NCI-H774 (cell line): ENCODE measurements around the gene SFXN1.

Experiments
- DNase-seq: peaks from one replicate; lab custom pipeline; 2025; lab: John Stamatoyannopoulos, UW

Gene SFXN1

DNA sequence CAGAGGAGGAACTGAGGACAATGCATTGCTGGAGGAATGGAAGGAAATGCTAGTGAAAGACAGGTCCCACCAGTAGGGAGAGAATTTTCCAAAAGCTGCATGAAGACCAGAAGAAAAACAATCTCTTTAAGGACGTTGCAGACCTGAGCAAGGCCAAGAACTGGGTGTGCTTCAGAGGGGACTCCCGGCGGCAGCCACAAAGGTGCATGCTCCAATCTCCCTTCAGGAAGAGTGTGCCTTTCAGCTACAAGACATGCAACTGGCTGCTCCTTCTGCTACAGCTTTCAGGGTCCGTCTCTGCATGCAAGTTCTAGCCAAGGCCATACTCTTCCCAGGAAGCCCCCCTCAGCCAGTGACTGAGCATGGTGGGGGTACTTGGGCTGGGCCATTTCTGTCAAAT is 62.9 kb downstream of the SFXN1 start:
- DNase-seq: no peak

DNA sequence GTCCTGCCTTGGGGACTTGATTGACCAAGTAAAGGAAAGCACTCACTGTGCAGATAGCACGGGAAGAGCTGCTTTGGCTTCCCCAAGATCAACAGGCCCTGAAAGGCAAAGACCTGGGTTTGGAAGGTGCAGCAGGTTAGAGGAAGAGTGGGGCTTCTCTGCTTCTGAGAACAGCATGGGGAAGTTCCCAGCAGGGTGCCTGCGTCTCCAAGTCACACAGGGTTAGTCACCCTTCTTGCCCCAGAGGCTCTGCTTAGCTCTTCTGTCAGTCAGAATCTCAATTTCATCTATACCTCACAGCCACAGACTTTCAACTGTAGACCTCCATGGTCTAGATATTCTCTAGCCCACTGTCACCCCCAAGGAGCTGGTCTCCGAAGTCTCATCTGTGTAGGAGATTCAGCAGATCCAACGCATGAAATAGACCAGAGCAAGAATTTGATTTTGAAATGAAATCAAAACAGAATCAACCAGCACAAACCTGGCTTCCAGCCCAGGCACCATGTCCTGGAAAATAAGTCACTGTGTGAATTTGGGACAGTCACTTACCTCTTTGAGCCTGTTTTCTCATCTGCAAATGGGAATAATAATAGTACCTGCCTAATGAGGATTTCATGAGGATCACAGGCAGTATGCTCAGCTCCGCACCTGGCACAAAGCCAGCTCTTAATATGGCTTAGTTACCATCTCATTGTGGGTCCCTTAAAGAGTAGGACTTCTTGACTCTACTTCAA is 64.0 kb downstream of the SFXN1 start:
- no peak for DNase-seq

DNA sequence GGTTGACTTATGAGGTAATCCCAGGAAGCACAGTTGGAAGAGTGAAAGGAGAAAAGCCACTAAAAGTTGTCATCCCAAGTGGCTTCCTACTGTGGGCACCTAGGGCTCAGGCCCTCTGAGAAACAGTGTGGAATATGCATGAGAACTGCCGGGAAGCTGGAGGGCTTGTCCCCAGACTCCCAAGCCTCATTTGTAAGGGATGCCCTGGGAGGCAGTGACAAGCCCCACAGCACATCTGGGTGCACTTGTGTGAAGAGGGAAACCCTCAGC is 64.5 kb downstream of the SFXN1 start:
- DNase-seq: no peak

DNA sequence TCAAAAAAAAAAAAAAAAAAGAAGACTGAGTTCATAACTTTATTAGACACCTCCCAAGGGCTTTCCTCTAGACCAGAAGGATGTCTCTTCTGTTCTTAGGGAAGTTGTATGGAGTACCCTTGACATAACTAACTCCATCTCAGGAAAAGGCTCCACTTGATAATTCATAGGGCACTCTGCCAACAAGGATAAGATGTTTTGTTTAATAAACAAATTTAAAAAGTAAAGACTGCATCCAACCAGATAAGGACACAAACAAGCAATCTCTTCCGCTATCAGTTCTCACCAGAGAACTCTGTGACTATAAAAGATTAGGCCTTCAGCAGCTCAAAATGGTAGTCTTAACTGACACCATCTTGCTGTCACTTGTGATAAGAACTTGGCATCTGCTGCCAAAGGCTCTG is 65.8 kb downstream of the SFXN1 start:
- no peak for DNase-seq

DNA sequence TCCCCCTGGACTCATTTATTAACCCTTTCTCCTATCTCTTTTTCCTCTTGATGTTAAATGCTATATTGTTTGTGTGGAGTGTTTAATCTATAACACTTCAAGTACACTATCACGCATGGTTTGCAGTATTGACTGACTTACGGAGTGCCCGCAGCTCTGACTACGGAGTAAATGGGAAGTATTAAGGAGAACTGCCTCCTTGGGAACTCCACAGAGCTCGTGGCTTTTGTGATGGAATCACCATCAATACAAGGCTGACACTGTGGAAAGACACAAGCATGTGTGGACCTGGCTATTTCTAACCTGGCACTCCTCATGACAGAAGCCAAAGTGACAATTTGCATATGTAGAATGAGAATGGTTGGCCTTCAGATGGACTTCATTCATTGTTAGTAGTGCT is 66.2 kb downstream of the SFXN1 start:
- DNase-seq: no peak

DNA sequence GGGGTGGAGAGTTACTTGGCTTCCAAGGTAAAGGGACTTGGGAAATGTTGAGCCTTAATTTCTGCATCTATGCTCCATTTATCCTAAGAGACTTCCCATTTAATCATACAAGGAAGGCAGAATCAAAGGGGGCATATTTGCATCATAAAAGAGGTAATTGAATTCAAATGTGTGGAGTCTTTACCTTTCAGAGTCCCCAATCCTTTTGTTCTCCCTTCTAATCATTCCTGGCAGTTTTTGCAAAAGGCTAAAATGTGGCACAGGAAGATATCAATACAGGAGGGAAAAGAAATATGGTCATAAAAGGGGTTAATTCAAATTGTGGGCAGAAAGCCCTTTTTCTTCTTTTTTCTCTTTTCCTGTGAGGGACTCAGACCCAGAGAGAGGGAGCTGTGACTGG is 69.5 kb downstream of the SFXN1 start:
- no peak for DNase-seq

DNA sequence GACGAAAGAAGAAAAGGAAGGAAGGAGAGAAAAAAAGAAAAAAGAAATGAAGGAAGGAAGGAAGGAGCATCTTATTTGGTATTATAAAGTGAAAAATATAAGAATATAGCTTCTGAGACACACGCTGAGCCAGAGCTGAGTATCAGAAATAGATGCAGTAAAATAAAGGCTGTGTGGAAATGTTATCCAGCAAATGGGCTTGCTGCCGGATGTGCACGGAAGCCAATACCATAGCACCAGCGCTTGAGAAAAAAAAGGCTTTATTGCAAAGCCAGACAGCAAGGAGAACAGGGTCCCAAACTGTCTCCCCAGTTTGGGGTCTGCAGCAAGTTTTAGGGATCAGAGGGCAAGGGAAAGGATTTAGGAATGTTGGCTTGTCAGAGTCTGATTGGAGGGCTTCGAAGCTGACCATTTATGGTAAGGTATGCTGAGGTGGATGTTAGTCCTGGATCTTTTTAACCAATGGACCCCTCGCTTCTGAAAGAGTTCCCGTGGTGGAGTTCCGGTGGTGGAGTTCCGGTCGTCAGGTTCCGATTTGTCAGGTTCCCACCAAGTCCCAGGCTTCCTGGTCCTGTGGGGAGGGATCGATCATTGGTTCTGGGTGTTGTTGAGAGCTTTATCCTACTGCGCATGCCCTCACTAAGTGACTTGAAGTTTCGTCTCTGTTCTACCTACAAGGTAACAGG is 70.4 kb downstream of the SFXN1 start:
- DNase-seq: no peak

DNA sequence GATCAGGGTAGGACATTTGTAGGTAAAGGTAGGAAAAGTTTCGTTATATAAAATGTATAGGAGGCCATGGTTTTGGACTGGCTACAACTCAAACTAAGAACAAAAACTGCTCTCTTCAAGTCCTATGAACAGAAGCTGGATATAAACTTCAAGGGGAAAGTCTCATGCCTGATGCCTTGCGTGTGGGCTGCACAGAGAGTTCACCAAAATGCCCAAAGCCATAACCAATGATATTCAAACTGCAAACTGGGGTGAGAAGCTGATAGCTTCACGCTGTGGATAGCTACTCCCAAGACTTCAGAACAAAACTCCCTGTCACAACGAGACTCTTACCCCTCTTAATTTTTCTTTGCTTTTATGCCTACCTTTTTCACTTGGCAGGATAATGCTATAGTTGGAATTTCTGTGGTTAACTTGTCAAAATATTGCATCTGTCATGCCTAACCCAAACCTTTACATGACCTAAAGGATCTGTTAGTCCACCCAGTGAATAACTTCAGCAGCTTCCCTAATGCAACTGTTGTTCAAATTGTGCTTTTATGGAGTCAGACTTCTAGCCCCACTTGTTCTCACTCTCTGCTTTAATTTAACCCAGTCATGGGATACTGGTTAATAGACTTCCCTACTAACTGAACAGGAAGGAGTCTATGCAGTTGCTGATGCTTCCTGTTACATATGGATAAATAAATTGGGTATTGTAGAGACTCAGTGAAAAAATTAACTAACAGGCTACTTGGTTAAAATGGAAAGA is 71.9 kb downstream of the SFXN1 start:
- no peak for DNase-seq

DNA sequence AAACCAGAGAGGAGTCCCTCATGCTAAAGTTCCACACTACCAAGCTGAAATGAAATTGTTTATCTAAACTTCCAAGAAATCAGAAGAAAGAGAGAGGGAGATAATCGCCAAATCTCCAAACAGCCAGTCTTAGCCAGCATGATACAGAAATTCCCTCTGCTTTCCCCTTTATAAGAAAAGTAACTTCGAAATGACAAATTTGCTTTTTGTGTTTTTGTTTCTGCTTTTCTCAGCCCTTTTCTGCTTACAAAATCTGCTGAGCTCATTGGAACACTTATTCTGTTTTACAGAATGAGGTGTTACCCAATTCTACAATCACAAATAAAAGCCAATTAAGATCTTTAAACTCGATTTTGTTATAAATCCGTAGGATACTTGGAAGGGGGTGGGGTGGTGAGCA is 72.9 kb downstream of the SFXN1 start:
- no peak for DNase-seq

DNA sequence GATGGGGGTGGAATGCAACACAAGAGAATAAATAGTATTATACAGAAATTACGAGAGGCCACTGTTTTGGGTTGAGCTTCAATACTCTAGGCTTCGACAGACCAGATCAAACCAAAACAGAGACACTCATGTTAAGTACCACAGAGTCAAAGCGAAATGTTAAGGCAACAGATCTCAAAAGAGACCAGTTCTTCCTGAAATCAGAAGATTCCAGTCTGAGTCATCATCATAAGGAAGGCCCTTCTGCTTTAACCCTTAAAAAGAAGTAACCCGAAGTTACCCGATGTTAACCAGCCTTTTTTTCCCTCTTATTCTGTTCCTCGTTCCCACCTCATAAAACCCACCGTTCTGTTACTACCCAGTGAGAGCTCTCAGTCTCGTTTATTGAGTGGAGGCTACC is 75.9 kb downstream of the SFXN1 start:
- no peak for DNase-seq

DNA sequence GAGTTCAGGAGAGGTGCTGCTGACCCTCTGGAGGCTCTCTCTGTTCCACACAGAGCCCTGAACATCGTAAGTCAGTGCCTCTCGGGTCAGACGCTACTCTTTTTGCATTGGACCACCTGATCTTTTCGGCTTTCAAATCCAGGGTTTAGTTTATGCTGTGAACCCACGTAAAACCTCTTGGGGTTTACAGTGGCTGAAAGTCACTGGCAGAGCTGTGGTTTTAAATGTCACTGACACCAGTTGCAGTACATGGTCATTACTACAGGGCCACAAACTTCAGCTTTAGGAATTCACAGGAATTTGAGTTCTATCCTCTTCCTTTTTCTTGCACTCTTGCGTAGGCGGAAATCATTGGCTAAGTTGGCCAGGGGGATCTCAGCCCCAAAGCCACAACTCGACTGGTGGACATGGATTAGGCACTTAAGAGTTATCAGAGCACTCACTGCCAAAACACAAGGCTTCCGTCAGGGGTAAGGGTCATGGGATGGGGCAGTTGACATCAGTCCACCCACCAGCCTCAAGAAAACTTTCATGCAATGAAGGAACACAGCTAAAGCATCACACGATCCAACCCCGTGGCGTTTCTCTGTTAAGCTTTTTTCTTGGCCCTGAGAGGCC is 76.9 kb downstream of the SFXN1 start:
- DNase-seq: no peak

DNA sequence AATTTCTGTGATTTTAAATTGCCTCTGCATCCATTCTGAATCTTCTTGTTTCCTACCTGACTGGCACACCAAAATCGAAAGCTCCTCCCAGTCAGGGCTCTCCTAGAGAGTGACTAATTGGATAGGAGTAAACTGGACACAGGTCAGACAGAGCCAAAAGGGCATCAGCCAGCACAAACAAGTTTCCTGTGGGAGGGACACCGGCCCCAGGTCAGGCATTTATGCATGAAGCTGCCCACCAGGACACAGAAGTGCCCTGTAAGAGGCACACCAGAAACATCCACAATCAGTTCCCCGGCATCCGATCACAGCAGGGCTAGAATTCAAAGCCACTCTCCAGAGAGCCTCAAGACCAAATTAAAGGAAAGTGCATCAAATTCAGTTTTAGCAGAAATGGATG is 78.4 kb downstream of the SFXN1 start:
- DNase-seq: no peak

DNA sequence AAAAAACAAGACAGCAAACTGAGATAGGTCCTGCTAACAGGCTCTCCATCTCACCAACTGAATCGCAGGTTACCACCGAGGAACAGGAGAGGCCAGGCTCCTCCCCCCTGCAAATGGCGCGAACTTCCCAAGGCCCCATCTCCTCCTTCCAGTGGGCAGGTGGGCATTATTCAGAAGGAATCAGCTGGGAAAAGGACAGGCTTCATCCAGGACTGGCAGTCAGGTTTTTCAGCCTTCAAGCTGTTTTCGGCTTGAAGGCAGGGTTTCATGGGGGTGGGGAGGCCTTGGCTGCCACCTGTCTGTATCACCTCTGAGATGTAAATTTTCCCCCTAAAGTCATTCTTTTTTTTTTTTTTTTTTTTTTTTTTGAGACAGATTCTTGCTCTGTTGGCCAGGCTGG is 79.4 kb downstream of the SFXN1 start:
- DNase-seq: no peak

DNA sequence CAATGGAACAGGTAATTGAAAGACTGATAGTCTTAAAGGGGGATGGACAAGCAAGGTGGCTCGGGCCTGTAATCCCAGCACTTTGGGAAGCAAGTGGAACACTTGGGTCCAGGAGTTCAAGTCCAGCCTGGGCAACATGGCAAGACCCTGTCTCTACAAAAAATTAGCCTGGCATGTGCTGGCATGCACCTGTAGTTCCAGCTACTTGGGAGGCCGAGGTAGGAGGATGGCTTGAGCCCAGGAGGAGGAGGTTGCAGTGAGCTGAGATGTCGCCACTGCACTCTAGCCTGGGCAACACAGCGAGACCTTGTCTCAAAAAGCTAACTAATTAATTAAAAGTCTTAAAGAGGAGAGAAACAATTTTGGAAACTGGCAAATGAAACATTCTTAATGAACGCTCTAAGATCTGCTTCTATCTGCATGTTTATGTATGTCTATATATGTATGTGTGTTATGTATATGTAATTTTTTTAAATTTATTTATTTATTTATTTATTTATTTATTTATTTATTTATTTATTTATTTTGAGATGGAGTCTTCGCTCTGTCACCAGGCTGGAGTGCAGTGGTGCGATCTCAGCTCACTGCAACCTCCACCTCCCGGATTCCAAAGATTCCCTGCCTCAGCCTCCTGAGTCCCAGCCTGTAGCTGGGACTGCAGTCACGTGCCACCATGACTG is 80.6 kb downstream of the SFXN1 start:
- no peak for DNase-seq

DNA sequence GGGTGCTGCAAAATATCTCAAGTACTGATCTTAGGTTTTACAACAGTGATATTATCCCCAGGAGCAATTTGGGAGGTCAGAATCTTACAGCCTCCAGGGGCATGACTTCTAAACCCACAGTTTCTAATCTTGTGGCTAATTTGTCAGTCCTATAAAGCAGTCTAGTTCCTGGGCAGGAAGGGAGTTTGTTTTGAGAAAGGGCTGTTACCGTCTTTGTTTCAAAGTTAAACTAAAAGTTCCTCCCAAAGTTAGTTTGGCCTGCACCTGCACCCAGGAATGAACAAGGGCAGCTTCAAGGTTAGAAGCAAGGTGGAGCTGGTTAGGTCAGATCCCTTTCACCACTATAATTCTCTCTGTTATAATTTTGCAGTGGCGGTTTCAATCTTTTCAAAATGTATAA is 81.7 kb downstream of the SFXN1 start:
- no peak for DNase-seq

DNA sequence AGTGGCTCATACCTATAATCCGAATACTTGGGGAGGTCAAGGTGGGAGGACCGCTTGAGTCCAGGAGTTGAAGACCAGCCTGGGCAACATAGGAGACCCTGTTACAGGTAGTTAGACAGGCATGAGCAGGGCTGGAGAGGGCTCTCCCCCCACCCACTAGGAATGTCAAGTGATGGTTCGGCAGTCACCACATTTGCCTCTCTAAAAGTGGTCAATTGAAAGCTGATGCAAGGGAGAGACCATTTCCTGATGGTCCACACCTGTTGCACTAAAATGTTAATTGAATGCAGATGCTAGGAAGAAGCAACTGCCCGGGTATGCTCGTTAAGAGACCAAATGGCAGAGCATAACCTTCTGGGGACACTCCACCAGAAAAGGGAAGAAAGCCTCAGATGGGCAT is 82.7 kb downstream of the SFXN1 start:
- no peak for DNase-seq

DNA sequence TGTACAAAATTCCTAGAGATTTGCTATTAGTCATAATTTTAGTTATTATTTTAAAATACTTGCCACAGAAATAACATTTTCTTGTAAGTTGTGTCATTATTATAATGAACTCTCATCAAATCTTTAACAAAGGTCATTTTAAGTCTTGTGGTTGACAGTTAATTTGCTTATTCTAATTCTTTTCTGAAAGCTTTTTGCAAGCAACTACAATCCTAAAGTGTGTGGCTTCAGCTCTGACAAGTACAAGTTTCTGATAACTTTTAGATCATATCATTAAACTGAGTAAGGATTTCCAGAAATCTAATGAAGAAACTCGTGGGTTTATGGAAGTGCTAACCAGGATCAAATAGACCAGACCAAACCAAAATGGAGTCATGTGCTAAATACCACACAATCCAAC is 86.4 kb downstream of the SFXN1 start:
- DNase-seq: no peak

DNA sequence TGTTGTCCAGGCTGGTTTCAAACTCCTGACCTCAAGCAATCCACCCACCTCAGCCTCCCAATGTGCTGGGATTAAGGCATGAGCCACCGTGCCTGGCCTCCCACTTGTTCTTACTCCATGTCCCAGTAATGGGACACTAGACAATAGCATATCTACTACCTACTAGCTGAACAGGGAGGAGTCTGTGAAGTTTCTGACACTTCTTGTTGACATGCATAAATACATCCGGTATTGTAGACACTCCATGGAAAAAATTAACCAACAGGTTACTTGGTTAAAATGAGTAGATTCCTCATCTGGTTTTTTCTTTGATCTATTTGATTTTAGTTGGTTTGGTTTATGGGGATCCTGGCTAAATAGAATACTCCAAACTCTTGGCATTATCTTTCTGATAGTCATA is 88.3 kb downstream of the SFXN1 start:
- DNase-seq: no peak

DNA sequence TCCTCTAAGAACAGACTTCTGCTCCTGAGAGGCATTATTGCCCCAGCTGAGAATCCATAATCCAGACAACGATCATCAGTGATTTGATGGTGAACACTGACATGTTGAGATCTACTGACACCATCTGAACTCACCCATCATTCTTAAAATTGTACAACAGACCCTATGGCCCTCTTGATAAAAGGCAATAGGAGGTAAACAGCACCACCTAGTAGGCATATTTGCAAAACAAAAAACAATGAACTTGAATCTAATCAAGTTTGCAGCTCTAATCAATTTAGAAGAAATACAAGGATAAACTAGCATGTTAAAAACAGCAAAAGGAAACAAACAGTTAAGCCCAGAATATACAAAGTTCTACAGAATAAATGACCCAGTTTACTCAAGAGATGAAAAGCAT is 89.6 kb downstream of the SFXN1 start:
- DNase-seq: no peak

DNA sequence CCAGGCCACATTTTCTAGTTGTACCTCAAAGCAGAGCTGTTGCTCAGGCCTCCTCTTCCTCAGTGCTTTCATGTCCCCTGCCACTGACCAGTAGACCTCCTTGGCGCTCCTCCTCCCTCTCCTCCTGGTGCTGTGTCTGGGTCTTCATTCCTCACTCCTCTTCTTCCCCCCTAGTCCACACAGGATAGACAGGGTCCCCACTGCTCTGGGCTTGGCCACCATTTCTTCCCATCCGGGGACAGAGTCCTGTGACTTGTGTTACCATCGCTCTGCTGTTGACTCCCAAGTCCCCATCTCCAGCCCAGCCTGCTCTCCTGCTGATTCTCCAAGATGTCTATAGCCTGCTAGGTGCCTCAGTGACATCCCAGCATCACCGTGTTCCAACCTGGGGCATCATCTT is 91.3 kb downstream of the SFXN1 start:
- no peak for DNase-seq

DNA sequence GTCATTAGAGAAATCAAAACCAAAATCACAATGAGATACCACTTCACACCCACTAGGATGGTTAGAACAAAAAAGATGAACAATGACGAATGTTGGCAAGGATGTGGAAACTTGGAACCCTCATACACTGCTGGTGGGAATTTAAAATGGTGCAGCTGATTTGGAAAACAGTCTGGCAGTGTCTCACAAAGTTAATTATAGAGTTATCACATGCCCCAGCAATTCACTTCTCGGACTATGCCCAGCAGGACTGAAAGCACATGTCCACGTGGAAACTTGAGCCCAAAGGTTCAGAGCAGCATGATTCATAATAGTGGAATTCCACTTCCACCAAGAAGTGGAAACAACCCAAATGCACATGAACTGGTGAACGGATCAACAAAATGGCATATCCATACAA is 94.5 kb downstream of the SFXN1 start:
- DNase-seq: no peak

DNA sequence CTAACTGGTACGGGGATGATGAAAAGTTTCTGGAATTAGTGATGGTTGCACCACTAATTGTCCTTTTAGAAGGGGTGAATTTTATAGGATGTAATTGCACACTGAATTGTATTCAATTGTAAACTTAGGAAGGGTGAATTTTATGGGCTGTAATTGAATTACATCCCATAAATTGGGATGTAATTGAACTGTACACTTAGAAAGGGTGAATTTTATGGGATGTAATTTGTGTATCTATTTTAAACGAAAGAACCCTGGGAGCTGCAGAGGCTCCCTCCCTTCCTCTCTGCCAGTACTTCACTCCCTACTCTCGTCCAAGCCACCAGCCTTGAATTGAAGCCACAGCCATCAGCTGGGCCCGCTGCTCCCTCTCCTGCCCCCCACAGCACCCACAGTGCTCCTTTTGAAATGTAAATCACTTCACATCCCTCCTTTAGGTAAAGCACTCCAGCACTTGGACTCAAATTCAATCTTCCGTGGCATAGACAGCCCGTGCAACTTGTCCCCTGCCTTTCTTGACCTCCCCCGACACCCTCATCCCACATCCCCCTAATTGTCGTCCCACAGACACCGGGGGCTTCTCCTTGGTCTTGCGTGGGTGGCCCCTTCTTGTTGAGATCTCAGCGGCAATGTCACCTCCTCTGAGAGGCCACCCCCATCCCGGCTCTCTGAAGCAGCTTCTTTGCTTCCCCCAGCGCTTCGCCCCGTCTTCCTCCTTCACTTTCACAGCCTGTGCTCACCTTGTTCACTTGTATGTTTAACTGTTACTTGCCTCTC is 95.3 kb downstream of the SFXN1 start:
- no peak for DNase-seq
